ENCODE measurements around the gene GORASP2.

DNA sequence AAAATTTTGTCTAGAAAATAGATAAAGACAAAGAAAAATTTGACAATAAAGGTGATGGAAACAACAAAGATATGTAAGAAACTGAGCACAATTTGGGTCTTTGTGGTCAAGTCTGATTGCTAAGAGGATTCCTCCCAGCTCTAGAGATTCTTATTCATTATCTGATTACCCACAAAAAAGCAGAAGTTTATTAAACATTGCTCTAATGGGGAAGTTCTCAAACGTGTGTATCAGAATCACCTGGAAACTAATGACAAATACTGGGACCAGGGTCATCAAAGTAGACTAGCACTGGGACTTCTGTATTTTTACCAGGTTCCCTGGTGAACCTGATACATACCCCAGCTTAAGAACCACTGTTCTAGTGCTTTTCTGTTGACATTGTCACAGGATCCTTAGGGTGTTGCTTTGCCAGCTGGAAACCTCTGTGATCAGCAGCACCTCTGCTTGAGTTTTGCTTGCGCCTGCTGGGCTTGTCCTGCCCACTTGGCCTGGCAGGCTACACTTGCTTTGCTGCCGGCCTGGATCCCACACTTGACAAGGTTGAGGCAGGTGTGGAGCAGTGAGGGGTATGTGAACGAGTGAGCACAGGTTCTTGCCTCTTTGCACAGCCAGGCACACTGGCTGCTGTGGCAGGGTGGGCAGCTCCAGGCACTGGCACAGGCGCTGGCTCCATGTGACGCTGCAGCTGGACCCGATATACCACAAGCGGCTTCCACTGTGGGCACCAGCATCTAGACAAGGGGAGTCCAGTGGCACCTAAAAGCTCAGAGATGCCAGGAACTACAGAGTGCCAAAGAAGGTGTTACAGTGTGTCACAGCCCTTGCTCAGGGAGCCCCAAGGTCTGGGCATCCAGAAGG lies 6.2 kb upstream of the GORASP2 start:
- TF ChIP-seq, protein P1, sequence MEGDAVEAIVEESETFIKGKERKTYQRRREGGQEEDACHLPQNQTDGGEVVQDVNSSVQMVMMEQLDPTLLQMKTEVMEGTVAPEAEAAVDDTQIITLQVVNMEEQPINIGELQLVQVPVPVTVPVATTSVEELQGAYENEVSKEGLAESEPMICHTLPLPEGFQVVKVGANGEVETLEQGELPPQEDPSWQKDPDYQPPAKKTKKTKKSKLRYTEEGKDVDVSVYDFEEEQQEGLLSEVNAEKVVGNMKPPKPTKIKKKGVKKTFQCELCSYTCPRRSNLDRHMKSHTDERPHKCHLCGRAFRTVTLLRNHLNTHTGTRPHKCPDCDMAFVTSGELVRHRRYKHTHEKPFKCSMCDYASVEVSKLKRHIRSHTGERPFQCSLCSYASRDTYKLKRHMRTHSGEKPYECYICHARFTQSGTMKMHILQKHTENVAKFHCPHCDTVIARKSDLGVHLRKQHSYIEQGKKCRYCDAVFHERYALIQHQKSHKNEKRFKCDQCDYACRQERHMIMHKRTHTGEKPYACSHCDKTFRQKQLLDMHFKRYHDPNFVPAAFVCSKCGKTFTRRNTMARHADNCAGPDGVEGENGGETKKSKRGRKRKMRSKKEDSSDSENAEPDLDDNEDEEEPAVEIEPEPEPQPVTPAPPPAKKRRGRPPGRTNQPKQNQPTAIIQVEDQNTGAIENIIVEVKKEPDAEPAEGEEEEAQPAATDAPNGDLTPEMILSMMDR (IDR thresholded peaks at IDR 0.05 in 2 of 3, conservative IDR thresholded peaks at IDR 0.05 in 1 of 3; ENCODE audit: borderline replicate concordance in 1 of 3, insufficient read depth in 1 of 3, low read depth in 2 of 3, low read length in 2 of 3): no peak
- TF ChIP-seq EZH2phosphoT487 (IDR thresholded peaks at IDR 0.05; ENCODE audit: borderline replicate concordance): no peak
